T-cell (primary cell): ENCODE results near the gene KCNMA1. TPM values are rescaled to one million over a fixed set of nuclear protein-coding genes. Genes with fewer than 3 reads are reported as not detected.

Source experiments
- ATAC-seq, 4 experiments: fragments of 200-7000 bp in 3 of 4; fragments of 150-1000 bp in 1 of 4; cut with Tn5 transposase; replicated peaks in 1 of 4; 1 replicate in 3 of 4; 2 replicates in 1 of 4; pipeline ENCODE4 v1.10.0; 2021; ENCODE audit warnings: moderate library complexity in 3 of 4, mild to moderate bottlenecking in 2 of 4, moderate number of reproducible peaks in 1 of 4
- CTCF ChIA-PET, 2 donors: fragments of 300-600 bp; sonication (Branson Sonifier 250); formaldehyde crosslinking; loops; one replicate each; lab custom pipeline; 2022; ENCODE audit warnings: antibody characterized with exemption in 2 of 2; lab: Charles Lee
- POLR2A ChIA-PET, 2 donors: fragments of 300-600 bp; sonication (Branson Sonifier 250); formaldehyde crosslinking; loops; one replicate each; lab custom pipeline; 2022; ENCODE audit warnings: antibody characterized with exemption in 2 of 2; lab: Charles Lee
- DNase-seq, 35 experiments: peaks; one replicate each; pipeline versions ENCODE4 v3.0.0 to v3.0.0-alpha.2; 2013 to 2023
- H3K27ac ChIP-seq: one replicate; pipeline ENCODE4 v1.5.1; 2013; ENCODE audit warnings: low read length
- H3K27me3 ChIP-seq, 2 experiments: replicated peaks in 1 of 2; 1 replicate in 1 of 2; 2 replicates in 1 of 2; pipeline versions ENCODE4 v1.6.1 to v1.7.0; 2013; ENCODE audit warnings: low read length in 1 of 2, mixed read lengths in 1 of 2; ENCODE audit not compliant: control insufficient read depth in 2 of 2, insufficient read depth in 2 of 2; ENCODE audit errors: extremely low read depth in 1 of 2
- H3K36me3 ChIP-seq, 2 donors: 1 replicate in 1 of 2; 2 replicates in 1 of 2; pipeline versions ENCODE4 v1.6.1 to v1.7.0; 2013; ENCODE audit warnings: low read length in 1 of 2; ENCODE audit not compliant: control insufficient read depth in 2 of 2, insufficient read depth in 1 of 2; ENCODE audit errors: extremely low read depth in 1 of 2
- H3K4me1 ChIP-seq, 2 experiments: 1 replicate in 1 of 2; 2 replicates in 1 of 2; pipeline versions ENCODE4 v1.6.1 to v1.7.0; 2013; ENCODE audit warnings: low read length in 2 of 2, mixed read lengths in 1 of 2; ENCODE audit not compliant: insufficient read depth in 2 of 2, control insufficient read depth in 1 of 2; ENCODE audit errors: extremely low read depth in 1 of 2
- H3K4me3 ChIP-seq, 2 donors: 1 replicate in 1 of 2; 2 replicates in 1 of 2; pipeline versions ENCODE4 v1.5.1 to v1.7.0; 2013; ENCODE audit warnings: mild to moderate bottlenecking in 2 of 2, low read length in 1 of 2, moderate library complexity in 1 of 2; ENCODE audit not compliant: control insufficient read depth in 1 of 2; ENCODE audit errors: extremely low read depth in 1 of 2
- H3K9me3 ChIP-seq: 2 replicates; pipeline ENCODE4 v1.7.0; 2013
- H3K27ac Mint-ChIP-seq, 2 donors: one replicate each; pipeline ENCODE4 v1.8.0; 2020 to 2021; ENCODE audit warnings: mild to moderate bottlenecking in 2 of 2, mixed read lengths in 2 of 2
- H3K27me3 Mint-ChIP-seq, 2 donors: one replicate each; pipeline ENCODE4 v1.8.0; 2021 to 2022; ENCODE audit warnings: mixed read lengths in 2 of 2
- H3K36me3 Mint-ChIP-seq: one replicate; pipeline ENCODE4 v1.8.0; 2021; ENCODE audit warnings: mixed read lengths
- H3K4me1 Mint-ChIP-seq, 3 donors: one replicate each; pipeline ENCODE4 v1.8.0; 2020 to 2022; ENCODE audit warnings: mixed read lengths in 3 of 3, mild to moderate bottlenecking in 1 of 3
- H3K4me3 Mint-ChIP-seq, 3 donors: one replicate each; pipeline ENCODE4 v1.8.0; 2020 to 2022; ENCODE audit warnings: mild to moderate bottlenecking in 3 of 3, mixed read lengths in 3 of 3, moderate library complexity in 3 of 3
- H3K9me3 Mint-ChIP-seq, 3 donors: one replicate each; pipeline ENCODE4 v1.8.0; 2020 to 2022; ENCODE audit warnings: mixed read lengths in 3 of 3
- WGBS: methylation state at CpG from one replicate; pipeline ENCODE4 v1.1.5; 2013; ENCODE audit warnings: missing lambda C conversion rate; ENCODE audit not compliant: insufficient coverage; 5-methylcytosine and 5-hydroxymethylcytosine counted together
- total RNA-seq, 35 experiments: library from RNA in 6 of 35; stranded (reverse) in 6 of 35; fragments of 120-200 nt in 1 of 35; gene quantifications; one replicate each; pipeline versions ENCODE4 v1.2.1 to v1.2.4 and lab custom pipeline; 2013 to 2026

KCNMA1 gene
- total RNA-seq, 5 donors from 2014 or later (not counting 1 experiment from before 2014, with no cell fraction given): 0.14 to 1.6 (median 0.60) TPM

- Histone ChIP-seq H3K27ac (no peak overlapping the region), H3K9me3 (no peaks in the 10 kb centered on the region), H3K27me3 (peaks cover 0 to 5% of the 10 kb centered on the region in 2 experiments), H3K36me3 (no peaks in the 10 kb centered on the region), H3K4me1 (no peaks in the 10 kb centered on the region), H3K4me3 (no peak overlapping the region)
- DNase-seq (no peak), ATAC-seq (no peak)
- POLR2A ChIA-PET: no interaction called here
- no peaks in the 10 kb centered on the region for H3K36me3 Mint-ChIP-seq
- no peak overlapping the region for H3K4me3 Mint-ChIP-seq
- H3K27ac Mint-ChIP-seq: no peak overlapping the region
- WGBS: no CpG with 5 or more reads among the region's 3 CpGs
- H3K4me1 Mint-ChIP-seq: no peaks in the 10 kb centered on the region
- no peaks in the 10 kb centered on the region for H3K9me3 Mint-ChIP-seq
- CTCF ChIA-PET: no interaction called here
- peaks cover 5 to 19% of the 10 kb centered on the region in 2 donors for H3K27me3 Mint-ChIP-seq
Measured at GRCh38 chr10:77176232-77176631, 461.4 kb downstream of the KCNMA1 start.

- H3K27me3 Mint-ChIP-seq: peaks cover 5 to 22% of the 10 kb centered on the region in 2 donors
Measured at GRCh38 chr10:77175631-77176222, 461.9 kb downstream of the KCNMA1 start.

GRCh38 chr10:77173615-77174461 lies 463.8 kb downstream of the KCNMA1 start:
- Histone ChIP-seq H3K27me3 (peaks cover 0 to 3% of the 10 kb centered on the region in 2 experiments), H3K9me3 (no peaks in the 10 kb centered on the region), H3K36me3 (no peaks in the 10 kb centered on the region), H3K4me1 (no peaks in the 10 kb centered on the region), H3K27ac (no peak overlapping the region), H3K4me3 (no peak overlapping the region)
- DNase-seq (peak in 34 of 35 experiments; percentile 2 to 79 (median 53)), ATAC-seq (peak in 3 of 4 experiments; percentile 46 to 54 (median 50))
- no peak overlapping the region for H3K4me3 Mint-ChIP-seq
- no peak overlapping the region for H3K27ac Mint-ChIP-seq
- H3K9me3 Mint-ChIP-seq: no peaks in the 10 kb centered on the region
- no peaks in the 10 kb centered on the region for H3K4me1 Mint-ChIP-seq
- ChIA-PET CTCF (interaction anchor here (0.5 to 2.7 kb wide), 19 partner anchors 8 to 538 kb away, joined by 3 to 19 read pairs (median 4); partner anchors contain the start of gene KCNMA1 (in 1 of the 2)), POLR2A (interaction anchor here in 1 of 2 donors (0.5 kb wide), 1 partner anchor 530 kb away, joined by 3 read pairs; no protein-coding TSS in a partner anchor)
- H3K36me3 Mint-ChIP-seq: no peaks in the 10 kb centered on the region
- WGBS: 33% methylated on average over 1 of the region's 4 CpGs
- peaks cover 5 to 15% of the 10 kb centered on the region in 2 donors for H3K27me3 Mint-ChIP-seq

More at GRCh38 chr10:77175631-77176222, 461.9 kb downstream of the KCNMA1 start:
- Histone ChIP-seq H3K27ac (no peak overlapping the region), H3K9me3 (no peaks in the 10 kb centered on the region), H3K4me3 (no peak overlapping the region), H3K27me3 (peaks cover 0 to 5% of the 10 kb centered on the region in 2 experiments), H3K36me3 (no peaks in the 10 kb centered on the region), H3K4me1 (no peaks in the 10 kb centered on the region)
- POLR2A ChIA-PET: no interaction called here
- Mint-ChIP-seq H3K36me3 (no peaks in the 10 kb centered on the region), H3K9me3 (no peaks in the 10 kb centered on the region), H3K4me1 (no peaks in the 10 kb centered on the region), H3K4me3 (no peak overlapping the region), H3K27ac (no peak overlapping the region)
- ATAC-seq: no peak
- CTCF ChIA-PET: no interaction called here
- no peak for DNase-seq
- WGBS: 80% methylated on average over 1 of the region's 2 CpGs

GRCh38 chr10:77172086-77172485 lies 465.5 kb downstream of the KCNMA1 start:
- Mint-ChIP-seq H3K4me3 (no peak overlapping the region), H3K27me3 (peaks cover under 1 to 21% of the 10 kb centered on the region in 2 donors), H3K27ac (no peak overlapping the region), H3K4me1 (no peaks in the 10 kb centered on the region), H3K9me3 (no peaks in the 10 kb centered on the region), H3K36me3 (no peaks in the 10 kb centered on the region)
- ChIA-PET POLR2A (interaction anchor here in 1 of 2 donors (0.7 kb wide), 1 partner anchor 595 kb away, joined by 10 read pairs; no protein-coding TSS in a partner anchor), CTCF (interaction anchor here (0.7 to 1.5 kb wide), 7 partner anchors 8 to 534 kb away, joined by 3 to 6 read pairs (median 4); no protein-coding TSS in a partner anchor)
- H3K9me3 ChIP-seq: no peaks in the 10 kb centered on the region
- H3K27ac ChIP-seq: no peak overlapping the region
- WGBS: 0% methylated on average over 1 of the region's 4 CpGs
- DNase-seq: no peak
- peaks cover 0 to 3% of the 10 kb centered on the region in 2 experiments for H3K27me3 ChIP-seq
- no peak overlapping the region for H3K4me3 ChIP-seq
- H3K36me3 ChIP-seq: no peaks in the 10 kb centered on the region
- H3K4me1 ChIP-seq: no peaks in the 10 kb centered on the region
- no peak for ATAC-seq

GRCh38 chr10:77168861-77169260 lies 468.7 kb downstream of the KCNMA1 start:
- Histone ChIP-seq H3K4me3 (no peak overlapping the region), H3K4me1 (no peaks in the 10 kb centered on the region), H3K27me3 (peaks cover 0 to 3% of the 10 kb centered on the region in 2 experiments), H3K36me3 (no peaks in the 10 kb centered on the region), H3K9me3 (no peaks in the 10 kb centered on the region), H3K27ac (no peak overlapping the region)
- Mint-ChIP-seq H3K27me3 (peaks cover 18 to 34% of the 10 kb centered on the region in 2 donors), H3K36me3 (no peaks in the 10 kb centered on the region), H3K9me3 (no peaks in the 10 kb centered on the region), H3K4me1 (peaks cover 4 to 6% (median 5%) of the 10 kb centered on the region in 3 donors), H3K27ac (no peak overlapping the region), H3K4me3 (no peak overlapping the region)
- no CpG with 5 or more reads among the region's 2 CpGs for WGBS
- ChIA-PET POLR2A (no interaction called here), CTCF (interaction anchor here (0.6 to 1.7 kb wide), 7 partner anchors 9 to 543 kb away, joined by 3 to 18 read pairs (median 4); no protein-coding TSS in a partner anchor)
- no peak for ATAC-seq
- DNase-seq: no peak

GRCh38 chr10:77168161-77168560 lies 469.4 kb downstream of the KCNMA1 start:
- peaks cover 4 to 6% (median 5%) of the 10 kb centered on the region in 3 donors for H3K4me1 Mint-ChIP-seq
- Histone ChIP-seq H3K27ac (no peak overlapping the region), H3K27me3 (peaks cover 3% of the 10 kb centered on the region in 2 experiments), H3K4me3 (no peak overlapping the region), H3K9me3 (no peaks in the 10 kb centered on the region), H3K4me1 (no peaks in the 10 kb centered on the region), H3K36me3 (no peaks in the 10 kb centered on the region)
- H3K4me3 Mint-ChIP-seq: no peak overlapping the region
- H3K27ac Mint-ChIP-seq: no peak overlapping the region
- CTCF ChIA-PET: interaction anchor here (0.6 to 1.7 kb wide), 8 partner anchors 9 to 544 kb away, joined by 3 to 18 read pairs (median 3); no protein-coding TSS in a partner anchor
- no peak for DNase-seq
- POLR2A ChIA-PET: no interaction called here
- H3K36me3 Mint-ChIP-seq: no peaks in the 10 kb centered on the region
- no CpG with 5 or more reads among the region's 2 CpGs for WGBS
- peaks cover 21 to 39% of the 10 kb centered on the region in 2 donors for H3K27me3 Mint-ChIP-seq
- H3K9me3 Mint-ChIP-seq: no peaks in the 10 kb centered on the region
- no peak for ATAC-seq
